ENCODE measurements around the gene RNASEH2B. TPM values are rescaled to one million over a fixed set of nuclear protein-coding genes. Genes with fewer than 3 reads are reported as not detected.

RNASEH2B gene
- total and polyA plus RNA-seq, 2 of the 13 experiments (the other 11 are each of a cell fraction or from before 2014, with no cell fraction given) = 17.2 to 55.4 TPM

- TF ChIP-seq ZNF800 (CRISPR knock-in tag; IDR thresholded peaks at IDR 0.05) (no peak), CBFB (CRISPR knock-in tag; IDR thresholded peaks at IDR 0.05) (no peak), PITX1 (CRISPR knock-in tag; IDR thresholded peaks at IDR 0.05) (no peak)
Measured at GRCh38 chr13:50955798-50956197, 46.2 kb downstream of the RNASEH2B start (continued).

GRCh38 chr13:50957620-50958019, 48.0 kb downstream of the RNASEH2B start:
- Histone ChIP-seq H4K20me1 (ENCODE audit: insufficient read depth, low read length) (no peaks in the 10 kb centered on the region), H3K79me2 (ENCODE audit: insufficient read depth, low read length) (no peaks in the 10 kb centered on the region), H3K4me3 (replicated peaks in 1 of 3; ENCODE audit: insufficient read depth in 1 of 3, low read depth in 2 of 3, low read length in 3 of 3) (no peak overlapping the region), H3K4me1 (ENCODE audit: insufficient read depth, low read length) (no peaks in the 10 kb centered on the region), H3K4me2 (ENCODE audit: low read depth, low read length) (no peak overlapping the region), H3K36me3 (replicated peaks in 1 of 2; ENCODE audit: control insufficient read depth in 1 of 2, insufficient read depth in 2 of 2, low read length in 2 of 2) (peaks cover 0 to 2% of the 10 kb centered on the region in 2 experiments; a peak in 1 of 5 replicates), H3K9me3 (ENCODE audit: low read length) (no peaks in the 10 kb centered on the region), H3K27me3 (ENCODE audit: control insufficient read depth in 1 of 2, insufficient read depth in 2 of 2, low read length in 2 of 2) (no peaks in the 10 kb centered on the region), H3K27ac (ENCODE audit: extremely low read length, insufficient read depth, low read length) (no peak overlapping the region), H3K9ac (ENCODE audit: insufficient read depth, low read depth, low read length) (no peak overlapping the region), H2AFZ (ENCODE audit: low read length) (no peak overlapping the region)
- ChIA-PET POLR2A (no interaction called here), CTCF (ENCODE audit: low intra/inter-chr PET ratio, low total read pairs) (no interaction called here)
- no peak for TF ChIP-seq PHF20 (CRISPR knock-in tag; IDR thresholded peaks at IDR 0.05)
- 88% methylated on average over 2 of the region's 2 CpGs for WGBS (ENCODE audit: low lambda C conversion rate)
- intact Hi-C loops (cut with micrococcal nuclease; ENCODE audit: unreplicated experiment) (loop anchor here (2.0 kb wide), 1 partner anchor 73 kb away; no protein-coding TSS in a partner anchor), in situ Hi-C loops (cut with HindIII; ENCODE audit: extremely low pct_ligation_motif_present, low pct_unique_long_range_greater_than_20kb) (no loop called here)
- BruUV-seq (replicated peaks) = no TSS peak
- ATAC-seq = no peak
- DNase-seq (ENCODE audit: low spot score) = no peak
- no peak for FAIRE-seq

GRCh38 chr13:50969691-50970090, 60.1 kb downstream of the RNASEH2B start:
- Histone ChIP-seq H3K4me2 (ENCODE audit: low read depth, low read length) (no peak overlapping the region), H3K27ac (ENCODE audit: extremely low read length, insufficient read depth, low read length) (no peak overlapping the region), H3K27me3 (ENCODE audit: control insufficient read depth in 1 of 2, insufficient read depth in 2 of 2, low read length in 2 of 2) (no peaks in the 10 kb centered on the region), H2AFZ (ENCODE audit: low read length) (no peak overlapping the region), H3K79me2 (ENCODE audit: insufficient read depth, low read length) (no peaks in the 10 kb centered on the region), H3K4me3 (replicated peaks in 1 of 3; ENCODE audit: insufficient read depth in 1 of 3, low read depth in 2 of 3, low read length in 3 of 3) (no peak overlapping the region), H3K9me3 (ENCODE audit: low read length) (no peaks in the 10 kb centered on the region), H3K36me3 (replicated peaks in 1 of 2; ENCODE audit: control insufficient read depth in 1 of 2, insufficient read depth in 2 of 2, low read length in 2 of 2) (no peaks in the 10 kb centered on the region), H4K20me1 (ENCODE audit: insufficient read depth, low read length) (no peaks in the 10 kb centered on the region), H3K4me1 (ENCODE audit: insufficient read depth, low read length) (no peaks in the 10 kb centered on the region), H3K9ac (ENCODE audit: insufficient read depth, low read depth, low read length) (no peak overlapping the region)
- DNase-seq (ENCODE audit: low spot score) (peak; percentile 11), ATAC-seq (peak; percentile 61), FAIRE-seq (no peak)
- intact Hi-C loops (cut with micrococcal nuclease; ENCODE audit: unreplicated experiment) = no loop called here
- 94% methylated on average over 11 of the region's 11 CpGs for WGBS (ENCODE audit: low lambda C conversion rate)
- ChIA-PET POLR2A (no interaction called here), CTCF (ENCODE audit: low intra/inter-chr PET ratio, low total read pairs) (interaction anchor here (1.6 kb wide), 1 partner anchor 100 kb away, joined by 4 read pairs; no protein-coding TSS in a partner anchor)
- in situ Hi-C loops (cut with HindIII; ENCODE audit: extremely low pct_ligation_motif_present, low pct_unique_long_range_greater_than_20kb) = no loop called here
- TF ChIP-seq ELF1 (CRISPR knock-in tag; IDR thresholded peaks at IDR 0.05) = no peak
- 0 out of 2 replicates have a peak, but pooled peaks have one; percentile 47 for TF ChIP-seq ZBTB33 (CRISPR knock-in tag; IDR thresholded peaks at IDR 0.05)
- TF ChIP-seq CTCF (CRISPR knock-in tag; IDR thresholded peaks at IDR 0.05) = peak; percentile 50
- TF ChIP-seq ATRX (CRISPR knock-in tag; IDR thresholded peaks at IDR 0.05; ENCODE audit: borderline replicate concordance) = no peak
- TF ChIP-seq NFE2 (CRISPR knock-in tag; IDR thresholded peaks at IDR 0.05) = no peak
- no peak for TF ChIP-seq TGIF2 (CRISPR knock-in tag; IDR thresholded peaks at IDR 0.05)
- TF ChIP-seq ZNF501 (CRISPR knock-in tag; IDR thresholded peaks at IDR 0.05) = no peak
- TF ChIP-seq SNAPC2 (CRISPR knock-in tag; IDR thresholded peaks at IDR 0.05) = no peak
- peak; percentile 55 for TF ChIP-seq STAG1 (CRISPR knock-in tag; IDR thresholded peaks at IDR 0.05)
- BruUV-seq (replicated peaks) = no TSS peak
